Colonic mucosa (tissue), 4 donors: Measurements from ENCODE around the gene TBL3. TPM values are rescaled to one million over a fixed set of nuclear protein-coding genes. Genes with fewer than 3 reads are reported as not detected.

Experiments used
- DNase-seq: peaks from one replicate; pipeline ENCODE4 v3.0.0-alpha.2; 2020
- H3K27ac ChIP-seq: fragments of 200-600 bp; one replicate; pipeline ENCODE4 v1.8.0; 2021
- H3K27me3 ChIP-seq: fragments of 200-600 bp; one replicate; pipeline ENCODE4 v1.8.0; 2021
- H3K36me3 ChIP-seq: fragments of 200-600 bp; one replicate; pipeline ENCODE4 v1.8.0; 2021
- H3K4me1 ChIP-seq: fragments of 200-600 bp; one replicate; pipeline ENCODE4 v1.8.0; 2021; ENCODE audit warnings: mild to moderate bottlenecking
- H3K4me3 ChIP-seq: fragments of 200-600 bp; one replicate; pipeline ENCODE4 v1.8.0; 2021
- H3K9ac ChIP-seq, 2 donors: one replicate each; pipeline ENCODE4 v1.7.0; 2013; ENCODE audit warnings: control low read depth in 2 of 2, low read depth in 2 of 2, low read length in 2 of 2
- H3K9me3 ChIP-seq: fragments of 200-600 bp; one replicate; pipeline ENCODE4 v1.8.0; 2021
- CTCF ChIP-seq: fragments of 200-600 bp; IDR thresholded peaks from one replicate; pipeline ENCODE4 v1.8.0; 2022; ENCODE audit warnings: antibody characterized with exemption, mild to moderate bottlenecking
- intact Hi-C: fragments of 100-400 bp; cut with DNase I; formaldehyde crosslinking; loops from one replicate; pipeline ENCODE4 v1.14.1; 2022
- total RNA-seq, 2 donors: library from RNA; stranded (reverse); fragmentation: NEBNext Ultra II Directional in 1 of 2; extraction: Animal tissue kit (Norgen Biotek cat#: 25700) in 1 of 2; gene quantifications; one replicate each; pipeline ENCODE4 v1.2.1, GENCODE V29; 2021
- donor health status: healthy.
- donor health status: DM: no; HTN: no; CAD: no.
- donor health status: DM: no; HTN: no; CAD: no.

TBL3 gene
- total RNA-seq, 2 donors from 2014 or later: 19.4 to 43.1 TPM

GRCh38 chr16:2028146-2028545 lies 56.3 kb downstream of the TBL3 start:
- peak overlapping the region; percentile 50 to 76 for H3K9ac ChIP-seq
- H3K36me3 ChIP-seq: no peaks in the 10 kb centered on the region
- no peaks in the 10 kb centered on the region for H3K9me3 ChIP-seq
- intact Hi-C loops: loop anchor here (10.0 kb wide), 1 partner anchor 57 kb away; no protein-coding TSS in a partner anchor
- peak overlapping the region; percentile 66 for H3K4me3 ChIP-seq
- H3K27me3 ChIP-seq: no peaks in the 10 kb centered on the region
- TF ChIP-seq CTCF: no peak
- no peaks in the 10 kb centered on the region for H3K4me1 ChIP-seq
- H3K27ac ChIP-seq: no peak overlapping the region
- no peak for DNase-seq

- H3K9me3 ChIP-seq: no peaks in the 10 kb centered on the region
- no peak for DNase-seq
- H3K27me3 ChIP-seq: no peaks in the 10 kb centered on the region
- H3K4me3 ChIP-seq: peak overlapping the region; percentile 66
- peak overlapping the region; percentile 2 to 76 for H3K9ac ChIP-seq
- no peaks in the 10 kb centered on the region for H3K4me1 ChIP-seq
- TF ChIP-seq CTCF: no peak
- intact Hi-C loops: loop anchor here (10.0 kb wide), 1 partner anchor 56 kb away; no protein-coding TSS in a partner anchor
- H3K27ac ChIP-seq: no peak overlapping the region
- H3K36me3 ChIP-seq: no peaks in the 10 kb centered on the region
Observed at GRCh38 chr16:2028620-2029220, 56.9 kb downstream of the TBL3 start.

- no peaks in the 10 kb centered on the region for H3K27me3 ChIP-seq
- no peak for DNase-seq
- H3K27ac ChIP-seq: no peak overlapping the region
- H3K4me3 ChIP-seq: no peak overlapping the region
- H3K4me1 ChIP-seq: no peaks in the 10 kb centered on the region
- no peaks in the 10 kb centered on the region for H3K36me3 ChIP-seq
- no peak for TF ChIP-seq CTCF
- intact Hi-C loops: loop anchor here (10.0 kb wide), 1 partner anchor 55 kb away; no protein-coding TSS in a partner anchor
- H3K9ac ChIP-seq: no peak overlapping the region
- H3K9me3 ChIP-seq: no peaks in the 10 kb centered on the region
Observed at GRCh38 chr16:2029350-2029749, 57.5 kb downstream of the TBL3 start.

- no peak overlapping the region for H3K4me3 ChIP-seq
- no peaks in the 10 kb centered on the region for H3K36me3 ChIP-seq
Observed at GRCh38 chr16:2030036-2030435, 58.2 kb downstream of the TBL3 start.

GRCh38 chr16:2031081-2031577 lies 59.3 kb downstream of the TBL3 start:
- peaks cover 10% of the 10 kb centered on the region for H3K4me1 ChIP-seq
- intact Hi-C loops: no loop called here
- H3K27ac ChIP-seq: peak overlapping the region; percentile 18
- no peak for DNase-seq
- no peak overlapping the region for H3K4me3 ChIP-seq
- no peak for TF ChIP-seq CTCF
- H3K27me3 ChIP-seq: no peaks in the 10 kb centered on the region
- no peaks in the 10 kb centered on the region for H3K36me3 ChIP-seq
- no peaks in the 10 kb centered on the region for H3K9me3 ChIP-seq
- H3K9ac ChIP-seq: no peak overlapping the region

More at GRCh38 chr16:2030036-2030435, 58.2 kb downstream of the TBL3 start:
- Histone ChIP-seq H3K9ac (peak overlapping the region in 1 of 2 donors; percentile 18), H3K27me3 (no peaks in the 10 kb centered on the region), H3K4me1 (no peaks in the 10 kb centered on the region), H3K27ac (no peak overlapping the region), H3K9me3 (no peaks in the 10 kb centered on the region)
- DNase-seq: no peak
- intact Hi-C loops: no loop called here
- no peak for TF ChIP-seq CTCF

Other genes with a start within 250 kb of the TBL3 start
- gene NME3, start 200.5 kb upstream of the TBL3 start, total RNA-seq: 10 to 100 TPM; 61.3 to 79.7 TPM
- gene EME2, start 199.2 kb upstream of the TBL3 start, total RNA-seq: 10 to 100 TPM; 16.7 to 30.6 TPM
- 100 to 1,000 TPM; 106 to 227 TPM for gene MRPS34, start 198.9 kb upstream of the TBL3 start, total RNA-seq
- 10 to 100 TPM; 32.7 to 35.9 TPM for gene SPSB3, start 189.5 kb upstream of the TBL3 start, total RNA-seq
- 10 to 100 TPM; 30.0 to 72.8 TPM for gene NUBP2, start 189.1 kb upstream of the TBL3 start, total RNA-seq
- gene IGFALS, start 178.3 kb upstream of the TBL3 start, total RNA-seq: 1 to 10 TPM; 5.7 to 7.0 TPM
- gene HAGH, start 145.2 kb upstream of the TBL3 start, total RNA-seq: 10 to 100 TPM; 61.9 to 64.7 TPM
- gene FAHD1, start 144.8 kb upstream of the TBL3 start, total RNA-seq: 10 to 100 TPM; 55.5 to 73.9 TPM
- under 1 TPM in 1 of 2 donors, not detected in 1; 0.27 TPM for gene MEIOB, start 99.9 kb upstream of the TBL3 start, total RNA-seq
- gene HS3ST6, start 53.6 kb upstream of the TBL3 start, total RNA-seq: under 1 TPM; 0.59 to 0.82 TPM
- 10 to 100 TPM; 33.0 to 61.2 TPM for gene MSRB1, start 28.9 kb upstream of the TBL3 start, total RNA-seq
- gene RPL3L, start 17.4 kb upstream of the TBL3 start, total RNA-seq: not detected
- gene NDUFB10, start 12.5 kb upstream of the TBL3 start, total RNA-seq: 100 to 1,000 TPM; 219 to 272 TPM
- gene RPS2, start 7.2 kb upstream of the TBL3 start, total RNA-seq: 1,000 to 10,000 TPM; 1,996 to 2,736 TPM
- not detected for gene RNF151, start 5.2 kb upstream of the TBL3 start, total RNA-seq
- gene NOXO1, start 9.4 kb downstream of the TBL3 start, total RNA-seq: 10 to 100 TPM; 43.9 to 80.1 TPM
- gene GFER, start 12.1 kb downstream of the TBL3 start, total RNA-seq: 10 to 100 TPM; 76.6 to 79.5 TPM
- 1 to 10 TPM; 1.5 to 1.9 TPM for gene SYNGR3, start 17.9 kb downstream of the TBL3 start, total RNA-seq
- gene ZNF598, start 37.8 kb downstream of the TBL3 start, total RNA-seq: 10 to 100 TPM; 45.4 to 64.3 TPM
- 1 to 10 TPM; 3.5 to 3.8 TPM for gene NPW, start 47.7 kb downstream of the TBL3 start, total RNA-seq
- 10 to 100 TPM; 64.0 to 77.9 TPM for gene NHERF2, start 54.8 kb downstream of the TBL3 start, total RNA-seq
- 10 to 100 TPM; 30.1 to 96.8 TPM for gene NTHL1, start 75.8 kb downstream of the TBL3 start, total RNA-seq
- 100 to 1,000 TPM in 1 of 2 donors, 10 to 100 TPM in 1; 75.3 to 143 TPM for gene TSC2, start 75.9 kb downstream of the TBL3 start, total RNA-seq
- gene PKD1, start 163.8 kb downstream of the TBL3 start, total RNA-seq: 10 to 100 TPM; 48.2 to 83.5 TPM
- gene RAB26, start 176.6 kb downstream of the TBL3 start, total RNA-seq: 10 to 100 TPM; 18.2 to 24.5 TPM
- gene TRAF7, start 183.7 kb downstream of the TBL3 start, total RNA-seq: 100 to 1,000 TPM; 102 to 131 TPM
- under 1 TPM; 0.07 to 0.27 TPM for gene CASKIN1, start 224.6 kb downstream of the TBL3 start, total RNA-seq
- gene MLST8, start 233.4 kb downstream of the TBL3 start, total RNA-seq: 10 to 100 TPM; 26.5 to 53.5 TPM
- 10 to 100 TPM in 1 of 2 donors, 1 to 10 TPM in 1; 7.7 to 15.2 TPM for gene BRICD5, start 238.8 kb downstream of the TBL3 start, total RNA-seq
- gene PGP, start 242.8 kb downstream of the TBL3 start, total RNA-seq: 10 to 100 TPM; 17.1 to 37.3 TPM